ENCODE data around the gene RBCK1.
A peak's percentile ranks its signal among the peaks of the same experiment; 100 is the strongest.
"Not testable (repeated sequence)": the region's sequence is repeated elsewhere in the genome, so short reads cannot be mapped to it uniquely, and the experiment has no call there.

RBCK1 gene

DNA sequence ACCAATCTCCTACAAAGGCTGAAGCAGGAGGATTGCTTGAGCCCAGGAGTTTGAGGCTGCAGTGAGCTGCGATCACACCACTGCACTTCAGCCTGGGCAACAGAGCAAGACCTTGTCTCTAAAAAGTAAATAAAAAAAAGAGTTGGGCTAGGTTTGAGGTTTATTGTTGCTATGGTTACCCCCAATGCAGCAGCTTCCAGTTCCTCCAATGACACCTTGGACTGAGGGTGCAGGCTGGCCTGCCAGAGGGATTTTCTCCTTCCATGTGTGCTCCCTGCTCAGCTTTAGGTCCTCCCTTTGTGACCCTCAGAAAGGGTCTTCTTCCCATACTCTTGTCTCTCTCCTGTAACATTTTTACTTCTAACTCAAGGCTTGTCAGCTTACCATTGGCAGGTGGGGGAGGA is 64.8 kb downstream of the RBCK1 start:
- no peak for DNase-seq (ENCODE audit: low spot score)

GRCh38 chr20:474581-474980 is 66.5 kb downstream of the RBCK1 start:
- no peak for DNase-seq (ENCODE audit: low spot score)

DNA sequence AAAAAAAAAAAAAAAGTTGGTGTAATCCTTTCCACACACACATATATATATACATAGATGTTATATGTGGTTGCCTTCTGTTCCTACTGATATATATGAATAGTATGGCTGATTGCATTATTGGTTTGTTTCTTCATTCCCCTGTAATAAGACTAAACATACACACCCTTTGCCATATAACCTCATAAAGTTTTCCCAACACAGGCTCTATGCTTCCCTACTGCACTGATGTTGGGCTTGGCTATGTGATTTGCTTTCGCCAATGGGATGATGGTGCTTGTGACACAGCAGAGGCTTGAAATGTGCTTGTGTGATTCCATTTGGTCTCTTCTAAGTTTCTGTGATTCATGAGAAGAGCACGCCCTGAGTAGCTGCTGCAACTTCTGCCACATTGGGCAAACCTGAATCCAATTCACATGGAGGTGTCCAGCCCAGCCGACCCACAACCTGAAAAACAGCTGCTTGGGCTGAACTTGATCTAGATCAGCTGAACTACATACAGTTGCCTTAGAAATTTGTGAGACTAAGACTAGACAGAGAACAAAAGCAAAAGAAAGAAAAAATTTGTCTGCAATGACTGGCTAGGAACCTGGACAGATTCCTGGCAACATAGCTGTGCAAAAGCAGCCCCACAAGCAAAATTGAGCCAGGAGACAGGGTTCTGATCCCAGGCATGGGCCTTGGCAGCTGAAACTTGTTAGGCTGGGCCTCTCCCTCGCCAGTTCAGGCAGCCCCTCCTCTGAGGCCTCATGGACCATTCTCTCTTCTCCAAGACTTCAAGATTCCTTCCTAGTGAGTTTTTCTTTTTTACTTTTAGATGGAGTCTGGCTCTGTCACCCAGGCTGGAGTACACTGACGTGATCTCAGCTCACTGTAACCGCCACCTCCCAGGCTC is 67.6 kb downstream of the RBCK1 start:
- peak; percentile 13 for DNase-seq (ENCODE audit: low spot score)

DNA sequence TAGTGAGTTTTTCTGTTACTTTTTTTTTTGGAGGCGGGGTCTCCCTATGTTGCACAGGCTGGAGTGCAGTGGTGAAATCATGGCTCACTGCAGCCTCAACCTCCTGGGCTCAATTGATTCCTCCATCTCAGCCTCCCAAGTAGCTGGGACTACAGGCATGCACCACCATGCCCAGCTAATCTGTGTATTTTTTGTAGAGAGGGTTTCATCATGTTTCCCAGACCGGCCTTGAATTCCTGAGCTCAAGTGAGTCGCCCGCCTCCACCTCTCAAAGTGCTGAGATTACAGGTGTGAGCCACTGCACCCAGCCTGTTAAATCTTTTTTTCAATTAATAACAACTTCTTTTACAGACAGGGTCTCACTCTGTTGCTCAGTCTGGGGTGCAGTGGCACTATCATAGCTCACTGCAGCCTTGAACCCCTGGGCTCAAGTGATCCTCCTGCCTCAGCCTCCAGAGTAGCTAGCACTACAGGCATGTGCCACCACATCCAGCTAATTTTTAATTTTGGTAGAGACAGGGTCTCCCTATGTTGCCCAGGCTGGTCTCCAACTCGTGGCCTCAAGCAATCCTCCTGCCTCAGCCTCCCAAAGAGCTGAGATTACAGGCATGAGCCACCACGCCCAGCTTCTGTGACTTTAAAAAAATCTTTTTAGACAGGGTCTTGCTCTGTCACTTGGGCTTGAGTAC is 68.6 kb downstream of the RBCK1 start:
- not testable (repeated sequence) for DNase-seq (ENCODE audit: low spot score)

DNA sequence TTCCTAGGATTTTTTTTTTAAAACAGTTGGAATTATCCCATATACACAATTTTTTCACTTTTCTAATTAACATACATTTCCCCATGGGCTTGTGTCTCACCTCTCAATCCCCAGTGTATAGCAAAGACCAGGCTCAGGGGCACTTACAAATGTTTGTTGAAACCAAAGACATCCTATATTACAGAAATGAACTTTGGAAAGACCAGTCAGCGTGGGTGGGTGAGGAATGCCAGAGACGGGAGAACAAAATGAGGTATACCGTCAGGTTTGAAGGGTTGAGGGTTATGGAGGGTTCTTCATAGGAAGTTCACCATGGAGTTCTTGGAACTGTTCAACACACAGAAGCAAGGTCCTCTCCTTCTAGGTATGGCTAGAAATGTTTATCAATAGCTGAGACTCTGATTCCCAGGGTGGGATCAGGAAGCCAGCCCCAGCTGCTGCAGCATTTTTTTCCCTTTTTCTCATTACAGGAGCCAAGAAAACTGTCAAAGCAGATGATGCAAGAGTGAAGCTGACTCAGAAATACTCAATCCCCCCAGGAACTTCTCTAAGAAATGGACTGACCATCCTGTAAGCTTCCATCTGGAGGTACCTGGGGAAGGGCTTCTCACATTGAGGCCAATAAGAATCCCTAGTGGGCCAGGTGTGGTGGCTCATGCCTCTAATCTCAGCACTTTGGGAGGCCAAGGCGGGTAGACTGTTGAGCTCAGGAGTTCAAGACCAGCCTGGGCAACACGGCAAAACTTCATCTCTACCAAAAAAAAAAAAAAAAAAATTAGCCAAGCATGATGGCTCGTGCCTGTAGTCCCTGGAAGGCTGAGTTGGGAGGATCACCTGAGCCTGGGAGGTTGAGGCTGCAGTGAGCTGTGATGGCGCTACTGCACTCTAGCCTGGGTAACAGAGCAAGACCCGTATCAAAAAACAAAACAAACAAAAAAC is 70.2 kb downstream of the RBCK1 start:
- no peak for DNase-seq (ENCODE audit: low spot score)

DNA sequence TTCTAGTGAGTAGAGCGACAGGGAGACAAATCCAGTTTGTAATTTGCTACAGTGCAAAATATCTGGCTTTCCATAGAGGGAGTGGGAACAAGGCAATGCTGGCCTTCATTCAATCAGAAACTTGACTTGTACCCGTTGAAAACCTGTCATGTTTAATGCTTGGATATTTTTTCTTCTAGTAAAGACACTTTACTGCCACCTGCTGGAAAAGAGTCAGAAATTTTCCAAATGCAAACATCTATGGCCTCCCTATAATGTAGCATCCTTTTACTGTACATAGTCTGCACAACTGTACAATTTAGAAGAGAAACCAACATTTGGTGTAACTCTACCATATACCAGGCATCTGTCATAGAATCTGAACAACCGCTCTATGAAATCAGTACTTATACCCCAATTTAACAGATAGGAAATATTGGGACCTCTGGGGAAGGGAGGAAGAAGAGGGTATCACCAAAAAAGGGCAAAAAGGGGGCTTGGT is 70.9 kb downstream of the RBCK1 start:
- peak; percentile 39 for DNase-seq (ENCODE audit: low spot score)

DNA sequence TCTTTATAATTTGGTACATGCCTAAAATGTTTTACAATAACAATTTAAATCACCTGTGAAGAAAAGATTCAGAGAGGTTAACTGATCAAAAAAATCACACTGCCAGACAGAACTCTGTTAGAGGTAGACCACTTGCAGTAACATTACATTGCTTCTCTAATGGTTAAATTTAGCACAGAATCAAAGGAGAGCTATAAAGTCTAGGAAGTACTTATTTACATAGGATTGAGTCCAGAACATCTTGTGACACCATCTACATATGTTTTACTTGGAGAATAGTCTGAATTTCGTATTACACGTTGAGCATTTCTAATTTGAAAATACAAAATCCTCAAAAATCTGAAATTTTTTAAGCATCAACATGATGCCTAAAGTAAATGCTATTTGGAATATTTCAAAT is 71.4 kb downstream of the RBCK1 start:
- DNase-seq (ENCODE audit: low spot score), result no peak

- no peak for DNase-seq (ENCODE audit: low spot score)
Measured at GRCh38 chr20:480044-480443, 71.9 kb downstream of the RBCK1 start.

DNA sequence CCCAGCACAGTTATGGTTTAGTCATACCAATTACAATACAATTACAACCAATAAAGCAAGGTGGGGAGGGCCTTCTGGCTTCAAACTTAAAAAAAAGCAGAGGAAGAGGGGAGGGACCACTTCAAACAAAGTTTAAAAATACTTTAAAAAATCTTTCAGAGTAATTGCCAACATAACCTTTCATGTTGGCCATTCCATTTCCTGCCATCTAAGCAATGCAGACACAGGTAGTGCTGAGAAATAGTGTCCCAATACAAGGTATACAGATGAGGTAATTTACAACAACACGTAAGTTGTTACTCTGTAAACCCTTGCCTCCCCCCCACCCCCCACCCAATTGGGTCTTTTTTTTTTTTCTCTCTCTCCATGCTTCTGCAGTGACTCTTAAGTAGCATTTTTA is 73.1 kb downstream of the RBCK1 start:
- no peak for DNase-seq (ENCODE audit: low spot score)

Data from AG08396 (cell line).